Stomach (tissue), 9 donors: Measurements from ENCODE around the gene HEXD. TPM values are rescaled to one million over a fixed set of nuclear protein-coding genes. Genes with fewer than 3 reads are reported as not detected.

Experiments used
- DNase-seq, 2 donors: peaks; one replicate each; pipeline versions ENCODE4 v3.0.0 to v3.0.0-alpha.2; 2013 to 2019
- H3K27ac ChIP-seq, 5 donors: fragments of 200-600 bp in 4 of 5; sonication (generic) in 4 of 5; one replicate each; pipeline ENCODE4 v1.5.1; 2013 to 2019; ENCODE audit warnings: mild to moderate bottlenecking in 1 of 5, moderate library complexity in 1 of 5
- H3K27me3 ChIP-seq, 3 donors: fragments of 200-600 bp; sonication (generic); one replicate each; pipeline ENCODE4 v1.5.1; 2017 to 2019; ENCODE audit warnings: mixed run types in 1 of 3
- H3K36me3 ChIP-seq, 4 donors: fragments of 200-600 bp; sonication (generic); 1 replicate in 3 of 4; 2 replicates in 1 of 4; pipeline ENCODE4 v1.5.1; 2016 to 2019
- H3K4me1 ChIP-seq, 4 donors: fragments of 200-600 bp; sonication (generic); one replicate each; pipeline ENCODE4 v1.5.1; 2016 to 2019
- H3K4me3 ChIP-seq, 4 donors: fragments of 200-600 bp; sonication (generic) in 3 of 4; one replicate each; pipeline ENCODE4 v1.5.1; 2016 to 2019; ENCODE audit warnings: mild to moderate bottlenecking in 1 of 4
- H3K9me3 ChIP-seq, 4 donors: fragments of 200-600 bp; sonication (generic); one replicate each; pipeline ENCODE4 v1.5.1; 2016 to 2019
- CTCF ChIP-seq, 7 experiments: fragments of 450-650 bp in 4 of 7; fragments of 200-600 bp in 3 of 7; sonication (generic) in 3 of 7; IDR thresholded peaks; one replicate each; pipeline ENCODE4 v1.5.1; 2016 to 2019; ENCODE audit warnings: antibody characterized with exemption in 7 of 7, control low read depth in 2 of 7, mild to moderate bottlenecking in 1 of 7
- EP300 ChIP-seq: sonication (generic); formaldehyde crosslinking; IDR thresholded peaks from one replicate; pipeline ENCODE4 v1.6.1; 2017; ENCODE audit warnings: antibody characterized with exemption
- POLR2A ChIP-seq, 4 donors: fragments of 450-650 bp; IDR thresholded peaks; one replicate each; pipeline ENCODE4 v1.6.1; 2016; ENCODE audit warnings: antibody characterized with exemption in 4 of 4, control low read depth in 2 of 4, mild to moderate bottlenecking in 1 of 4, moderate library complexity in 1 of 4
- POLR2AphosphoS5 ChIP-seq, 3 donors: sonication (generic); formaldehyde crosslinking; IDR thresholded peaks; one replicate each; pipeline ENCODE4 v1.6.1; 2016; ENCODE audit warnings: antibody characterized with exemption in 3 of 3
- WGBS, 5 donors: extraction: QIAGEN DNeasy Blood & Tissue Kit in 3 of 5; methylation state at CpG; one replicate each; pipeline versions ENCODE4 v1.1.5 to v1.1.7; 2013 to 2018; 5-methylcytosine and 5-hydroxymethylcytosine counted together
- intact Hi-C: fragments of 100-400 bp; cut with DNase I; formaldehyde crosslinking; loops from one replicate; pipeline ENCODE4 v1.15.1; 2023; ENCODE audit warnings: low total_unique reads
- polyA plus RNA-seq, 3 donors: library from polyadenylated mRNA; stranded (reverse); fragments of 200-250 nt; gene quantifications; one replicate each; pipeline ENCODE4 v1.2.3, GENCODE V29; 2013
- total RNA-seq, 5 donors: library from RNA; depleted of rRNA; stranded (reverse); fragments of >200 nt; gene quantifications; one replicate each; pipeline versions ENCODE4 v1.1.0 to v1.2.3, GENCODE V29; 2014 to 2016
- donor health status: healthy with polysubstance abuse.
- donor health status: Bipolar disorder and iron deficiency.
- donor health status: healthy.

The HEXD gene
- total and polyA plus RNA-seq, 8 donors, result 13.8 to 212 (median 102) TPM

GRCh38 chr17:82463925-82464566 lies 45.9 kb downstream of the HEXD start:
- no peaks in the 10 kb centered on the region for H3K27me3 ChIP-seq
- 63 to 79% (median 76%) methylated on average over 6 to 7 of the region's 7 CpGs for WGBS, 5 donors
- intact Hi-C loops, result no loop called here
- TF ChIP-seq POLR2AphosphoS5 (IDR thresholded peaks at IDR 0.05) (no peak), CTCF (IDR thresholded peaks at IDR 0.05) (no peak), POLR2A (IDR thresholded peaks at IDR 0.05) (no peak), EP300 (no peak)
- H3K4me3 ChIP-seq, result no peak overlapping the region
- peaks cover 13 to 39% (median 34%) of the 10 kb centered on the region in 4 donors for H3K4me1 ChIP-seq
- peak overlapping the region in 2 of 5 donors; percentile 3 to 4 for H3K27ac ChIP-seq
- DNase-seq, result no peak
- peaks cover 52 to 92% (median 90%) of the 10 kb centered on the region in 4 donors for H3K36me3 ChIP-seq
- H3K9me3 ChIP-seq, result no peaks in the 10 kb centered on the region

GRCh38 chr17:82464567-82464929 lies 46.4 kb downstream of the HEXD start:
- intact Hi-C loops, result no loop called here
- TF ChIP-seq POLR2AphosphoS5 (IDR thresholded peaks at IDR 0.05), result no peak
- no peak for TF ChIP-seq EP300
- TF ChIP-seq POLR2A (IDR thresholded peaks at IDR 0.05), result no peak
- TF ChIP-seq CTCF (IDR thresholded peaks at IDR 0.05), result no peak
- H3K9me3 ChIP-seq, result no peaks in the 10 kb centered on the region
- peaks cover 57 to 97% (median 95%) of the 10 kb centered on the region in 4 donors for H3K36me3 ChIP-seq
- H3K27me3 ChIP-seq, result no peaks in the 10 kb centered on the region
- WGBS, 5 donors, result 83 to 93% (median 89%) methylated on average over 11 of the region's 11 CpGs
- no peak for DNase-seq
- H3K27ac ChIP-seq, result no peak overlapping the region
- peaks cover 9 to 34% (median 29%) of the 10 kb centered on the region in 4 donors for H3K4me1 ChIP-seq
- no peak overlapping the region for H3K4me3 ChIP-seq

DNA sequence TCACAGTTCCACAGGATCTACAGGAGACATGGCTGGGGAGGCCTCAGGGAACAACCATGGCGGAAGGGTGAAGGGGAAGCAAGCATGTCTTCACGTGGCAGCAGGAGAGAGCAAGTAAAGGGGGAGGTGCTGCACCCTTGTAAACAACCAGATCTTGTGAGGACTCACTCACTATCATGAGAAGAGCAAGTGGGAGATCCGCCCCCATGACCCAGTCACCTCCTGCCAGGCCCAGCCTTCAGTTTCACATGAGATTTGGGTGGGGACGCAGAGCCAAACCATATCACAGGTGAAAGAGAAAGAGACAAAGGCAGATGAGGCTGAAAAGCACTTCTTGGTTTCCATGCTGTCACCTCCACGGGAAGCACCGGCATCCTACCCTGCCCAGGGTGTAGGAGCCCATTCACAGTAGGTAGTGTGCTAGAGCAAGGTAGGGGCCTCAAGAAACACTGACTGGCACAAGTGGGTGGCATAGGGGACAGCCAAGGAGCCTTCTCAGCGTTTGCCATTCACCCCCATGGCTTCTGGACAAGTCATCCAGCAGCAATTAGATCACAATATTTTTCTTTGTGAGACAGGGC lies 47.0 kb downstream of the HEXD start:
- TF ChIP-seq CTCF (IDR thresholded peaks at IDR 0.05) (no peak), EP300 (no peak), POLR2A (IDR thresholded peaks at IDR 0.05) (no peak), POLR2AphosphoS5 (IDR thresholded peaks at IDR 0.05) (no peak)
- H3K4me1 ChIP-seq, result peaks cover 6 to 29% (median 23%) of the 10 kb centered on the region in 4 donors
- no peaks in the 10 kb centered on the region for H3K9me3 ChIP-seq
- peaks cover 58 to 100% (median 99%) of the 10 kb centered on the region in 4 donors for H3K36me3 ChIP-seq
- no peaks in the 10 kb centered on the region for H3K27me3 ChIP-seq
- DNase-seq, result no peak
- no peak overlapping the region for H3K4me3 ChIP-seq
- H3K27ac ChIP-seq, result no peak overlapping the region
- 80 to 90% (median 88%) methylated on average over 7 of the region's 7 CpGs for WGBS, 5 donors
- intact Hi-C loops, result no loop called here

- DNase-seq, result no peak
- H3K27ac ChIP-seq, result no peak overlapping the region
- H3K9me3 ChIP-seq, result no peaks in the 10 kb centered on the region
- H3K27me3 ChIP-seq, result no peaks in the 10 kb centered on the region
- intact Hi-C loops, result no loop called here
- H3K4me1 ChIP-seq, result no peaks in the 10 kb centered on the region
- H3K4me3 ChIP-seq, result no peak overlapping the region
- peaks cover 58 to 99% (median 96%) of the 10 kb centered on the region in 4 donors for H3K36me3 ChIP-seq
- no peak for TF ChIP-seq POLR2AphosphoS5 (IDR thresholded peaks at IDR 0.05)
- no peak for TF ChIP-seq CTCF (IDR thresholded peaks at IDR 0.05)
- TF ChIP-seq EP300, result no peak
- TF ChIP-seq POLR2A (IDR thresholded peaks at IDR 0.05), result no peak
- WGBS, 5 donors, result 72 to 90% (median 77%) methylated on average over 7 of the region's 7 CpGs
Observed at GRCh38 chr17:82468692-82469091, 50.5 kb downstream of the HEXD start.
